ENCODE measurements around the gene ORM1.

ORM1 gene

DNA sequence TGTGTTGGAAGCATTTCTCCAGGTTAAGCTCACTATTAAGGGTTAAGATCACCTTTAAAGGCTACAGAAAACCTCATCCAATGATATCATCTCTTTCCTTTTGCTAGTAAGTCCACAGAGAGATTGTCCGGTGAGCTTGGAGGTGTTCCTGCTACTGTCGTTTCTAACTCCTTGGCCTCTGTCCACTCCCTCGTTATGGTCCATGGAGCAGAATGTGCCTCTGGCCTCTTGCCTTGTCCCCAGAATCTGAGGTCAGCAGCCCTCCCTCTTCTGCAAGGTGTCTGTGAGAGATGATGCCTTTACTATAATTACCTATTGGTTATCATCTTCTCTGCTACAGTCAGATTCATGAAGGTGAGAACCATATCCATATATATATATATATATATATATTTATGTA lies 21.8 kb downstream of the ORM1 start:
- no peak overlapping the region for H3K9ac ChIP-seq (ENCODE audit: low read length)
- H3K4me2 ChIP-seq (ENCODE audit: low read depth, low read length): no peak overlapping the region
- H4K20me1 ChIP-seq (ENCODE audit: insufficient read depth, low read length): no peaks in the 10 kb centered on the region
- no peaks in the 10 kb centered on the region for H3K4me1 ChIP-seq (ENCODE audit: low read length)
- H3K9me3 ChIP-seq (replicated peaks; ENCODE audit: insufficient read depth, low read length): no peaks in the 10 kb centered on the region
- no peaks in the 10 kb centered on the region for H3K27me3 ChIP-seq (replicated peaks; ENCODE audit: insufficient read depth, low read length)
- H3K36me3 ChIP-seq (replicated peaks; ENCODE audit: insufficient read depth, low read length): peaks cover 23% of the 10 kb centered on the region
- H3K4me3 ChIP-seq (ENCODE audit: low read length): no peak overlapping the region
- no peaks in the 10 kb centered on the region; the same call in 1 of the 2 replicates for H3F3A ChIP-seq (ENCODE audit: insufficient read depth, low read length)
- no peak overlapping the region for H3K27ac ChIP-seq (ENCODE audit: low read length)
- H3K79me2 ChIP-seq (ENCODE audit: low read length): no peaks in the 10 kb centered on the region
- no peak for DNase-seq
- no peak for TF ChIP-seq EZH2phosphoT487 (IDR thresholded peaks at IDR 0.05; ENCODE audit: low read length)
- no peak for TF ChIP-seq EZH2 (optimal IDR thresholded peaks at IDR 0.05; ENCODE audit: low read depth, low read length)
- TF ChIP-seq, protein P1, sequence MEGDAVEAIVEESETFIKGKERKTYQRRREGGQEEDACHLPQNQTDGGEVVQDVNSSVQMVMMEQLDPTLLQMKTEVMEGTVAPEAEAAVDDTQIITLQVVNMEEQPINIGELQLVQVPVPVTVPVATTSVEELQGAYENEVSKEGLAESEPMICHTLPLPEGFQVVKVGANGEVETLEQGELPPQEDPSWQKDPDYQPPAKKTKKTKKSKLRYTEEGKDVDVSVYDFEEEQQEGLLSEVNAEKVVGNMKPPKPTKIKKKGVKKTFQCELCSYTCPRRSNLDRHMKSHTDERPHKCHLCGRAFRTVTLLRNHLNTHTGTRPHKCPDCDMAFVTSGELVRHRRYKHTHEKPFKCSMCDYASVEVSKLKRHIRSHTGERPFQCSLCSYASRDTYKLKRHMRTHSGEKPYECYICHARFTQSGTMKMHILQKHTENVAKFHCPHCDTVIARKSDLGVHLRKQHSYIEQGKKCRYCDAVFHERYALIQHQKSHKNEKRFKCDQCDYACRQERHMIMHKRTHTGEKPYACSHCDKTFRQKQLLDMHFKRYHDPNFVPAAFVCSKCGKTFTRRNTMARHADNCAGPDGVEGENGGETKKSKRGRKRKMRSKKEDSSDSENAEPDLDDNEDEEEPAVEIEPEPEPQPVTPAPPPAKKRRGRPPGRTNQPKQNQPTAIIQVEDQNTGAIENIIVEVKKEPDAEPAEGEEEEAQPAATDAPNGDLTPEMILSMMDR (IDR thresholded peaks at IDR 0.05; ENCODE audit: low read length): no peak
- H3K9me2 ChIP-seq (replicated peaks; ENCODE audit: insufficient read depth, low read length): no peaks in the 10 kb centered on the region
- H2AFZ ChIP-seq (ENCODE audit: low read length): no peak overlapping the region

DNA sequence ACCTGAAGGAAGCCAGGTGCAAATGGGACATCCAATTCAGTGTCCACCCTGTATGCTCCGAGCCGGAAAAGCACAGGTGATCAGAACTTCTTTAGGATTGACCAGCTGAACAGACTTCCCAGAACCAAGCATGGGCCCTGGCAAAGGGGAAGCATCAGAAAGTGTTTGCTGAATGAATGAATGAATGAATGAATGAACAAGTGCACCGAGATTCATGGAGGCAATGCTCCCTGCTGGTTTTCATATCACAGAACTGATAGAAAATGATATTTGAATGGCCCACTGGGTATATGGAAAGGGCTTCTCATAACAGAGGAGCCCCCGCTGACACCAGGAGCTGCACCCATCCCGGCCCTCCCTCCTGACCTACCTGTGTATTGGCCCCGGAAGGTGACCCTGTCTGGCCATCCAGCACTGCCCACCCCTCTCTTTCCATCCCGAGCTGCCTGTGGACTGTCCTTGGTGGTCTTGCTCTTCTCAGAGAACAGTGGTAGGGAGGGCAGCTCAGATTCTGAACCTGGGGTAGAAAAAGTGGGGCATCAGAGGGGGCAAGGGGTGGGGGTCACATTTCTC lies 22.7 kb downstream of the ORM1 start:
- Histone ChIP-seq H3F3A (ENCODE audit: insufficient read depth, low read length) (no peaks in the 10 kb centered on the region; the same call in 1 of the 2 replicates), H2AFZ (ENCODE audit: low read length) (no peak overlapping the region), H3K9ac (ENCODE audit: low read length) (no peak overlapping the region), H4K20me1 (ENCODE audit: insufficient read depth, low read length) (no peaks in the 10 kb centered on the region), H3K4me3 (ENCODE audit: low read length) (no peak overlapping the region), H3K4me2 (ENCODE audit: low read depth, low read length) (no peak overlapping the region), H3K9me3 (replicated peaks; ENCODE audit: insufficient read depth, low read length) (no peaks in the 10 kb centered on the region), H3K79me2 (ENCODE audit: low read length) (no peaks in the 10 kb centered on the region), H3K4me1 (ENCODE audit: low read length) (no peaks in the 10 kb centered on the region), H3K27me3 (replicated peaks; ENCODE audit: insufficient read depth, low read length) (no peaks in the 10 kb centered on the region), H3K9me2 (replicated peaks; ENCODE audit: insufficient read depth, low read length) (no peaks in the 10 kb centered on the region), H3K36me3 (replicated peaks; ENCODE audit: insufficient read depth, low read length) (peaks cover 28% of the 10 kb centered on the region), H3K27ac (ENCODE audit: low read length) (no peak overlapping the region)
- DNase-seq: no peak
- no peak for TF ChIP-seq EZH2 (optimal IDR thresholded peaks at IDR 0.05; ENCODE audit: low read depth, low read length)
- TF ChIP-seq EZH2phosphoT487 (IDR thresholded peaks at IDR 0.05; ENCODE audit: low read length): no peak
- TF ChIP-seq, protein P1 (IDR thresholded peaks at IDR 0.05; ENCODE audit: low read length): no peak

DNA sequence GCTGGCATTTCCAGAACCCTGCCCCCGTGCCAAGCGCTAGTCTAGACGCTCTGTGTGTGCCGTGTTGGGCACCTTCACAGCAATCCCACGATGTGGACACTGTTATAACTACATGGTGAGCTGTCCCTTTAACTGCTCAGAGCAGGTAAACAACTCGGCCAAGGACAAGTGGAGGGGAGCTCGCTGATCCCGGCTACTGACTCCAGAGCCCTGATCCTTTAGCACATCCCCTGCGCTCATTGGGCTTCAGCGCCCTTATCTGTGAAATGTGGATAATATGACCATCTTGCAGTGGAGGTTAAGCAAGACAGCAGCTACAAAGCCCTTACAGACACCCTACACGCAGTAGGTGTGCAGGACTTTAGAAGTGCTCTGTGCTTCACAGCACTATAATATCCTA lies 23.2 kb downstream of the ORM1 start:
- Histone ChIP-seq H3K79me2 (ENCODE audit: low read length) (peaks cover 3% of the 10 kb centered on the region; the same call in 1 of the 2 replicates), H3K4me1 (ENCODE audit: low read length) (no peaks in the 10 kb centered on the region), H3K9me2 (replicated peaks; ENCODE audit: insufficient read depth, low read length) (no peaks in the 10 kb centered on the region), H2AFZ (ENCODE audit: low read length) (no peak overlapping the region), H3K36me3 (replicated peaks; ENCODE audit: insufficient read depth, low read length) (peaks cover 25% of the 10 kb centered on the region), H3F3A (ENCODE audit: insufficient read depth, low read length) (no peaks in the 10 kb centered on the region; the same call in 1 of the 2 replicates), H3K9ac (ENCODE audit: low read length) (no peak overlapping the region), H3K27ac (ENCODE audit: low read length) (no peak overlapping the region), H4K20me1 (ENCODE audit: insufficient read depth, low read length) (no peaks in the 10 kb centered on the region), H3K9me3 (replicated peaks; ENCODE audit: insufficient read depth, low read length) (no peaks in the 10 kb centered on the region), H3K4me2 (ENCODE audit: low read depth, low read length) (no peak overlapping the region), H3K4me3 (ENCODE audit: low read length) (no peak overlapping the region), H3K27me3 (replicated peaks; ENCODE audit: insufficient read depth, low read length) (no peaks in the 10 kb centered on the region)
- DNase-seq: no peak
- no peak for TF ChIP-seq EZH2phosphoT487 (IDR thresholded peaks at IDR 0.05; ENCODE audit: low read length)
- no peak for TF ChIP-seq EZH2 (optimal IDR thresholded peaks at IDR 0.05; ENCODE audit: low read depth, low read length)
- TF ChIP-seq, protein P1 (IDR thresholded peaks at IDR 0.05; ENCODE audit: low read length): no peak
